Neutrophil (primary cell): ENCODE measurements around the gene SPNS3.

ENCODE experiments used
- H3K27ac ChIP-seq: fragments of 200-600 bp; sonication (generic); 2 replicates; pipeline ENCODE4 v1.5.1; 2016; ENCODE audit warnings: mild to moderate bottlenecking, moderate library complexity
- H3K27me3 ChIP-seq: fragments of 200-600 bp; sonication (generic); 2 replicates; pipeline ENCODE4 v1.6.0; 2016; ENCODE audit warnings: mild to moderate bottlenecking
- H3K36me3 ChIP-seq: fragments of 200-600 bp; sonication (generic); 2 replicates; pipeline ENCODE4 v1.5.1; 2017
- H3K4me1 ChIP-seq, 2 experiments: fragments of 200-600 bp in 1 of 2; sonication (generic) in 1 of 2; 1 replicate in 1 of 2; 2 replicates in 1 of 2; pipeline versions ENCODE4 v1.5.1 to v1.6.1; 2013 to 2016; ENCODE audit warnings: low read depth in 1 of 2, low read length in 1 of 2, mild to moderate bottlenecking in 1 of 2, moderate library complexity in 1 of 2; ENCODE audit not compliant: control insufficient read depth in 1 of 2, insufficient read depth in 1 of 2
- H3K4me3 ChIP-seq, 2 experiments: fragments of 200-600 bp in 1 of 2; sonication (generic) in 1 of 2; 1 replicate in 1 of 2; 2 replicates in 1 of 2; pipeline ENCODE4 v1.5.1; 2013 to 2016; ENCODE audit warnings: low read depth in 1 of 2, low read length in 1 of 2, mild to moderate bottlenecking in 1 of 2, moderate library complexity in 1 of 2
- H3K9me3 ChIP-seq: fragments of 200-600 bp; sonication (generic); 2 replicates; pipeline ENCODE4 v1.5.1; 2016
- CTCF ChIP-seq: fragments of 200-600 bp; sonication (generic); IDR thresholded peaks from 2 replicates; pipeline ENCODE4 v1.5.1; 2016; ENCODE audit warnings: antibody characterized with exemption

Gene SPNS3

GRCh38 chr17:4500191-4500571 lies 66.4 kb downstream of the SPNS3 start:
- Histone ChIP-seq H3K4me3 (peak overlapping the region; percentile 72 to 73), H3K9me3 (no peaks in the 10 kb centered on the region), H3K4me1 (peaks cover 47% of the 10 kb centered on the region in 2 experiments), H3K27me3 (no peaks in the 10 kb centered on the region), H3K36me3 (no peaks in the 10 kb centered on the region), H3K27ac (no peak overlapping the region)
- no peak for TF ChIP-seq CTCF

GRCh38 chr17:4501295-4501949 lies 67.7 kb downstream of the SPNS3 start:
- Histone ChIP-seq H3K27ac (no peak overlapping the region), H3K4me3 (no peak overlapping the region), H3K9me3 (no peaks in the 10 kb centered on the region), H3K27me3 (no peaks in the 10 kb centered on the region), H3K4me1 (peaks cover 49 to 59% of the 10 kb centered on the region in 2 experiments), H3K36me3 (no peaks in the 10 kb centered on the region)
- no peak for TF ChIP-seq CTCF

- Histone ChIP-seq H3K36me3 (no peaks in the 10 kb centered on the region), H3K4me3 (no peak overlapping the region), H3K4me1 (peaks cover 51 to 60% of the 10 kb centered on the region in 2 experiments), H3K27me3 (no peaks in the 10 kb centered on the region), H3K9me3 (no peaks in the 10 kb centered on the region), H3K27ac (no peak overlapping the region)
- TF ChIP-seq CTCF: no peak
Measured at GRCh38 chr17:4502466-4503154, 68.9 kb downstream of the SPNS3 start.

GRCh38 chr17:4503283-4504025 lies 69.7 kb downstream of the SPNS3 start:
- Histone ChIP-seq H3K27me3 (no peaks in the 10 kb centered on the region), H3K36me3 (no peaks in the 10 kb centered on the region), H3K4me3 (no peak overlapping the region), H3K9me3 (no peaks in the 10 kb centered on the region), H3K4me1 (peaks cover 52 to 55% of the 10 kb centered on the region in 2 experiments), H3K27ac (peak overlapping the region; percentile 39)
- TF ChIP-seq CTCF: no peak

- Histone ChIP-seq H3K4me1 (peaks cover 52 to 56% of the 10 kb centered on the region in 2 experiments), H3K27me3 (no peaks in the 10 kb centered on the region), H3K36me3 (no peaks in the 10 kb centered on the region), H3K4me3 (no peak overlapping the region), H3K9me3 (no peaks in the 10 kb centered on the region), H3K27ac (peak overlapping the region; percentile 39)
- no peak for TF ChIP-seq CTCF
Measured at GRCh38 chr17:4504188-4504587, 70.4 kb downstream of the SPNS3 start.
